ENCODE data around the gene RPS10. TPM values are rescaled to one million over a fixed set of nuclear protein-coding genes. Genes with fewer than 3 reads are reported as not detected.

The RPS10 gene
- total RNA-seq, 1 experiment from 2014 or later: 1,363 TPM

DNA sequence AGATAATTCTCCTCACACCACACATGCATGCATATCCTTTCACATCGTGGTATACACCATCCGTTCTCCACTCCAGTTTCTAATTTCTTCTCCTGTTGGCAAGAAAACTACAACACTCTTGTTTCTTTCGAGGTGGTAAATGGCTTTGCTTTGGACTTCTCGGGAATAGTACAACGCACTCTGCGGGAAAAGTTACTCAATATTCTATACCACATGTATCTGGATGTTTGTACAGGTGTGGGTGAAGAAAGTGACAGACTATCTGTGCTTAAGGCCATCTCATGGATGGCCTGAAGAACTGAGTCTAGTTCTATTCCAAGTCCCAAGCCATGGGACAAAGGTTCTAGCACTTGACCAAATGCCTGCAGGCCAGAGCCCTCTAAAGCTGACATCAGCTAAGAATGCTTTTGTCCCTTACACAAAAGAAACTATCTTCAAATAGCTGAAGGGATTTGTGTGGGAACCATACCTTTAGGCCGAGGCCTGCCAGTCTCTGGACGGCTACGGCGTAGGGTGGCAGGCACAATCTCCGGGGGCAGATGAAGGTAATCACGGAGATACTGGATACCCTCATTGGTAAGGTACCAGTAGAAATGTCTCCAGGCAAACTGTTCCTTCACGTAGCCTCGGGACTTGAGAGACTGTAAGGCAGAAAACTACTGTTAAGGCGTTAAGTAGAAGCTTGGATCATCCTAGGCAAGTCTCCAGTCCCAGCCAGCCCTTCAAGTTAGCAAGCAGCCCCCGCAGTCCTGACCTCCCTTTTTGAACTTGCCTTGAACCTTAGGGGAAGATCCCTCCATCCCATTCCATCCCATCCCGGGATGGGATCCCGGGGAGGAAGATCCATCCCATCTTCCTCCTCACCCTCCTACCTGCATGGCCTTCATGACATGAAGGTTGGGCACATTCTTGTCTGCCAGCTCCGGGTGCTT lies 1.4 kb downstream of the RPS10 start:
- DNase-seq (ENCODE audit: low read depth, low spot score) (no peak), ATAC-seq (no peak)
- ChIA-PET POLR2A (no interaction called here), CTCF (no interaction called here)
- no TSS peak for BruUV-seq (replicated peaks)
- peak overlapping the region; percentile 97 for H3K27ac ChIP-seq (ENCODE audit: low read length)
- in situ Hi-C loops (cut with HindIII; ENCODE audit: low pct_unique_long_range_greater_than_20kb, low sequenced_read_pairs): no loop called here
- H3K4me1 ChIP-seq (ENCODE audit: control insufficient read depth, insufficient read depth, low read length): peaks cover 10% of the 10 kb centered on the region
- peaks cover 21% of the 10 kb centered on the region for H3K36me3 ChIP-seq (ENCODE audit: control insufficient read depth, insufficient read depth, low read length)
- TF ChIP-seq, protein P1, sequence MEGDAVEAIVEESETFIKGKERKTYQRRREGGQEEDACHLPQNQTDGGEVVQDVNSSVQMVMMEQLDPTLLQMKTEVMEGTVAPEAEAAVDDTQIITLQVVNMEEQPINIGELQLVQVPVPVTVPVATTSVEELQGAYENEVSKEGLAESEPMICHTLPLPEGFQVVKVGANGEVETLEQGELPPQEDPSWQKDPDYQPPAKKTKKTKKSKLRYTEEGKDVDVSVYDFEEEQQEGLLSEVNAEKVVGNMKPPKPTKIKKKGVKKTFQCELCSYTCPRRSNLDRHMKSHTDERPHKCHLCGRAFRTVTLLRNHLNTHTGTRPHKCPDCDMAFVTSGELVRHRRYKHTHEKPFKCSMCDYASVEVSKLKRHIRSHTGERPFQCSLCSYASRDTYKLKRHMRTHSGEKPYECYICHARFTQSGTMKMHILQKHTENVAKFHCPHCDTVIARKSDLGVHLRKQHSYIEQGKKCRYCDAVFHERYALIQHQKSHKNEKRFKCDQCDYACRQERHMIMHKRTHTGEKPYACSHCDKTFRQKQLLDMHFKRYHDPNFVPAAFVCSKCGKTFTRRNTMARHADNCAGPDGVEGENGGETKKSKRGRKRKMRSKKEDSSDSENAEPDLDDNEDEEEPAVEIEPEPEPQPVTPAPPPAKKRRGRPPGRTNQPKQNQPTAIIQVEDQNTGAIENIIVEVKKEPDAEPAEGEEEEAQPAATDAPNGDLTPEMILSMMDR (IDR thresholded peaks at IDR 0.05): no peak
- TF ChIP-seq, protein P2, sequence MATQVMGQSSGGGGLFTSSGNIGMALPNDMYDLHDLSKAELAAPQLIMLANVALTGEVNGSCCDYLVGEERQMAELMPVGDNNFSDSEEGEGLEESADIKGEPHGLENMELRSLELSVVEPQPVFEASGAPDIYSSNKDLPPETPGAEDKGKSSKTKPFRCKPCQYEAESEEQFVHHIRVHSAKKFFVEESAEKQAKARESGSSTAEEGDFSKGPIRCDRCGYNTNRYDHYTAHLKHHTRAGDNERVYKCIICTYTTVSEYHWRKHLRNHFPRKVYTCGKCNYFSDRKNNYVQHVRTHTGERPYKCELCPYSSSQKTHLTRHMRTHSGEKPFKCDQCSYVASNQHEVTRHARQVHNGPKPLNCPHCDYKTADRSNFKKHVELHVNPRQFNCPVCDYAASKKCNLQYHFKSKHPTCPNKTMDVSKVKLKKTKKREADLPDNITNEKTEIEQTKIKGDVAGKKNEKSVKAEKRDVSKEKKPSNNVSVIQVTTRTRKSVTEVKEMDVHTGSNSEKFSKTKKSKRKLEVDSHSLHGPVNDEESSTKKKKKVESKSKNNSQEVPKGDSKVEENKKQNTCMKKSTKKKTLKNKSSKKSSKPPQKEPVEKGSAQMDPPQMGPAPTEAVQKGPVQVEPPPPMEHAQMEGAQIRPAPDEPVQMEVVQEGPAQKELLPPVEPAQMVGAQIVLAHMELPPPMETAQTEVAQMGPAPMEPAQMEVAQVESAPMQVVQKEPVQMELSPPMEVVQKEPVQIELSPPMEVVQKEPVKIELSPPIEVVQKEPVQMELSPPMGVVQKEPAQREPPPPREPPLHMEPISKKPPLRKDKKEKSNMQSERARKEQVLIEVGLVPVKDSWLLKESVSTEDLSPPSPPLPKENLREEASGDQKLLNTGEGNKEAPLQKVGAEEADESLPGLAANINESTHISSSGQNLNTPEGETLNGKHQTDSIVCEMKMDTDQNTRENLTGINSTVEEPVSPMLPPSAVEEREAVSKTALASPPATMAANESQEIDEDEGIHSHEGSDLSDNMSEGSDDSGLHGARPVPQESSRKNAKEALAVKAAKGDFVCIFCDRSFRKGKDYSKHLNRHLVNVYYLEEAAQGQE (IDR thresholded peaks at IDR 0.05; ENCODE audit: insufficient read depth in 1 of 2, low read depth in 2 of 2, low read length in 1 of 2): no peak
- TF ChIP-seq SIN3A (IDR thresholded peaks at IDR 0.05; ENCODE audit: borderline replicate concordance, insufficient read depth, low read depth, low read length): no peak
- no peak for TF ChIP-seq TCF7L2 (IDR thresholded peaks at IDR 0.05; ENCODE audit: low read depth, low read length)
- no peak for TF ChIP-seq POLR2AphosphoS5 (IDR thresholded peaks at IDR 0.05; ENCODE audit: low read depth, low read length)
- no peaks in the 10 kb centered on the region for H3K27me3 ChIP-seq (ENCODE audit: control insufficient read depth, insufficient read depth, low read length)
- peak overlapping the region; percentile 95 to 100 for H3K4me3 ChIP-seq (ENCODE audit: low read depth in 2 of 2, low read length in 2 of 2)
- H3K9me3 ChIP-seq (ENCODE audit: control insufficient read depth, insufficient read depth, low read depth, low read length): no peaks in the 10 kb centered on the region
- intact Hi-C loops (cut with micrococcal nuclease; ENCODE audit: unreplicated experiment): no loop called here

GRCh38 chr6:34423254-34423653 lies 2.6 kb downstream of the RPS10 start:
- H3K27me3 ChIP-seq (ENCODE audit: control insufficient read depth, insufficient read depth, low read length): no peaks in the 10 kb centered on the region
- H3K36me3 ChIP-seq (ENCODE audit: control insufficient read depth, insufficient read depth, low read length): peaks cover 21% of the 10 kb centered on the region
- no peak overlapping the region for H3K4me3 ChIP-seq (ENCODE audit: low read depth in 2 of 2, low read length in 2 of 2)
- no peaks in the 10 kb centered on the region for H3K9me3 ChIP-seq (ENCODE audit: control insufficient read depth, insufficient read depth, low read depth, low read length)
- in situ Hi-C loops (cut with HindIII; ENCODE audit: low pct_unique_long_range_greater_than_20kb, low sequenced_read_pairs) (no loop called here), intact Hi-C loops (cut with micrococcal nuclease; ENCODE audit: unreplicated experiment) (no loop called here)
- ChIA-PET CTCF (no interaction called here), POLR2A (no interaction called here)
- no peak overlapping the region for H3K27ac ChIP-seq (ENCODE audit: low read length)
- DNase-seq (ENCODE audit: low read depth, low spot score) (no peak), ATAC-seq (no peak)
- no peak for TF ChIP-seq TCF7L2 (IDR thresholded peaks at IDR 0.05; ENCODE audit: low read depth, low read length)
- TF ChIP-seq POLR2AphosphoS5 (IDR thresholded peaks at IDR 0.05; ENCODE audit: low read depth, low read length): no peak
- TF ChIP-seq, protein P2 (IDR thresholded peaks at IDR 0.05; ENCODE audit: insufficient read depth in 1 of 2, low read depth in 2 of 2, low read length in 1 of 2): no peak
- BruUV-seq (replicated peaks): no TSS peak
- H3K4me1 ChIP-seq (ENCODE audit: control insufficient read depth, insufficient read depth, low read length): peaks cover 13% of the 10 kb centered on the region

Measured in Panc1 (cell line).